H1 (cell line): ENCODE measurements around the gene LOXL1. TPM values are rescaled to one million over a fixed set of nuclear protein-coding genes. Genes with fewer than 3 reads are reported as not detected.

Source experiments
- CBX5 ChIP-seq: fragments of 300-800, 300-1000 bp; sonication (generic); IDR thresholded peaks from 2 replicates; pipeline ENCODE4 v1.7.1; 2016; ENCODE audit warnings: antibody characterized with exemption, low read length, low read depth
- CHD2 ChIP-seq: IDR thresholded peaks from 2 replicates; pipeline ENCODE4 v1.6.1; 2012; ENCODE audit warnings: low read length, improper control_type of control experiment
- KDM1A ChIP-seq: fragments of 200-600, 300-600 bp; sonication (generic); IDR thresholded peaks from 2 replicates; pipeline ENCODE4 v1.7.1; 2016; ENCODE audit warnings: mild to moderate bottlenecking, low read length, borderline replicate concordance
- RNF2 ChIP-seq: fragments of 200-900, 300-1000 bp; sonication (generic); IDR thresholded peaks from 2 replicates; pipeline ENCODE4 v1.7.1; 2016; ENCODE audit warnings: borderline replicate concordance, low read depth, mild to moderate bottlenecking, antibody characterized with exemption, low read length; ENCODE audit not compliant: poor library complexity, severe bottlenecking; ENCODE audit errors: missing control alignments
- TEAD4 ChIP-seq: IDR thresholded peaks from 2 replicates; pipeline ENCODE4 v1.6.1; 2012; ENCODE audit warnings: low read depth, low read length, inconsistent platforms, mixed read lengths
- polyA plus RNA-seq, 7 experiments: library from polyadenylated mRNA; depleted of rRNA in 3 of 7; stranded (reverse) in 5 of 7; unstranded in 2 of 7; fragments of >200 nt in 5 of 7; fragments of 200-250 nt in 2 of 7; gene quantifications; 1 replicate in 5 of 7; 2 replicates in 1 of 7; 4 replicates in 1 of 7; pipeline versions ENCODE4 v1.2.1 to v1.2.3, GENCODE V29; 2011 to 2013; ENCODE audit warnings: missing spikeins in 2 of 7, mixed read lengths in 2 of 7
- total RNA-seq: library from RNA; stranded (reverse); fragmentation: NEBNext Ultra II Directional; extraction: Animal tissue kit (Norgen Biotek cat#: 25700); gene quantifications from 2 replicates; pipeline ENCODE4 v1.2.1, GENCODE V29; 2021
- TF ChIP-seq, protein P1 (sequence below): IDR thresholded peaks from 2 replicates; pipeline ENCODE4 v1.6.1; 2011; ENCODE audit warnings: low read depth, mild to moderate bottlenecking, low read length; ENCODE audit not compliant: insufficient read depth

LOXL1 gene
- total and polyA plus RNA-seq, 2 of the 8 experiments (the other 6 are each of a cell fraction or from before 2014, with no cell fraction given), result 8.1 to 14.4 TPM

DNA sequence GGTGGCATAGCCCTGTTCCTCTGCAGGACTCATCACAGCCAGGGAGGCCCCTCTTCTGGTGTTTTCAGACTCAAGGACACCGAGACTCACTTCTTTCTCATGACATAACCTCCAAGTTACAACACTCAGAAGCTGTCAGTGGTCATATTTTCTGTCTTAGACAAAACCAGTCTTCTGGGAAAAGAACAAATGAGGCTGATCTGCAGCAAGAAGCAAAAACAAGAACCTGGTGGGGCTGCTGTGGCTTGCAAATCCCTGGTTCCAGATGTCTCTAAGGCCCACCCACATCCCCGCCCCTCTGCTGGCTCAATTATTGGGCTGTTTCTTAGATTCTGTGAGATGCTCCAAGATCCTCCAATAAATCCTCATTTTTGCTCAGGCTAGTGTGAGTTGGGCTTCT lies 16.6 kb upstream of the LOXL1 start (continued):
- no peak for TF ChIP-seq KDM1A
- TF ChIP-seq CBX5, result no peak
- TF ChIP-seq RNF2, result no peak
- TF ChIP-seq, protein P1, sequence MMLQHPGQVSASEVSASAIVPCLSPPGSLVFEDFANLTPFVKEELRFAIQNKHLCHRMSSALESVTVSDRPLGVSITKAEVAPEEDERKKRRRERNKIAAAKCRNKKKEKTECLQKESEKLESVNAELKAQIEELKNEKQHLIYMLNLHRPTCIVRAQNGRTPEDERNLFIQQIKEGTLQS, result no peak
- TF ChIP-seq CHD2, result no peak
- TF ChIP-seq TEAD4, result no peak
